ENCODE measurements around the gene SAFB2.
A peak's percentile ranks its signal among the peaks of the same experiment; 100 is the strongest.
"Not testable (repeated sequence)": the region's sequence is repeated elsewhere in the genome, so short reads cannot be mapped to it uniquely, and the experiment has no call there.

Gene SAFB2

GRCh38 chr19:5632657-5633056 is 10.1 kb upstream of the SAFB2 start:
- DNase-seq (ENCODE audit: low read depth in 2 of 2): no peak

- no peak for DNase-seq (ENCODE audit: low read depth in 2 of 2)
Observed at GRCh38 chr19:5632241-5632612, 9.7 kb upstream of the SAFB2 start.

DNA sequence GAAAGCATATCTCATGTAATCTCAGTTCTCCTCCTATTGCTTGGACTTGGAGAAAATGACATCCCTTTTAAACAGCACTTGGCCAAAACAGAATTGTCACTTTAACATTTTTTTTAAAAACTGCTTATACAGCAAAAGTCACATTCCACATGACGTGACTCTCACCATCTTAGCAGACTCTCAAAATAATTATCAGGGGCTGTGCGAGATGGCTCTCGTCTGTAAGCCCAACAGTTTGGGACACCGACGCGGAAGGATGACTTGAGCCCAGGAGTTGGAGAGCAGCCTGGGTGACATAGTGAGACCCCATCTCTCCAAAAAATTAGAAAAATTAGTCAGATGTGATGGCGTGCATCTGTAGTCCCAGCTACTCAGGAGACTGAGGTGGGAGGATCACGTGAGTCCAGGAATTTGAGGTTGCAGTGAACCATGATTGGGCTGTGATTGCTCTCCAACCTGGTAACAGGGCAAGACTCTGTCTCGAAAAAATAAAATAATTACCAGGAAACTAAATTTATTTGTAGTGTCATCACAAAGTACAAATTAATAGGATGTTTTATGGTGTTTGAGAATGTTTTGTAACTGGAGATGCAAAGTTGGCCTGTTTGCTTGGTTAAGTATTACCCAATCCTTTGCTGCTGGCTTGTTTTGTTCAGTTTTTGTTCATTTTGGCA is 9.1 kb upstream of the SAFB2 start:
- DNase-seq (ENCODE audit: low read depth in 2 of 2): no peak

DNA sequence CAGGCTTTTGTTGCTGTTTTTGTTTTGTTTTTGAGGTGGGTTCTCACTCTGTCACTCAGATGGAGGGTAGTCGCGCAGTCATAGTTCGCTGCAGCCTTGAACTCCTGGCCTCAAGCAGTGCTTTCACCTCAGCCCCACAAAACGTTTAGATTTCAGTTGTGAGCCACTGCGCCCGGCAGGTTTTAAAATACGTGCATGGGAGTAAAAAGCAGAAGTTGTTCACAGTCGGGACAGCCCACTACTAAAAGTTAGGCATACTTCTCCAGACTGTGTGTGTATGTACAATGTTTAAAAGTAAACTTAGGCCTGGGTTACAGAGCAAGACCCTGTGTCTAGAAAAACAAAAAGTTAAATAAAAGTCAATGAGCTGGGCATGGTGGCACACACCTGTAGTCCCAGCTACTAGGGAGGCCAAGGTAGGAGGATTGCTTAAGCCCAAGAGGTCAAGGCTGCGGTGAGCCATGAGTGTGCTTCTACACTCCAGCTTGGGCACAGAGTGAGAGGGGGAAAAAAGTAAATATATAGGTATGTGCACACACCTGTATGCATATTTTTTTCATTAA is 6.4 kb upstream of the SAFB2 start:
- DNase-seq (ENCODE audit: low read depth in 2 of 2): no peak

- DNase-seq (ENCODE audit: low read depth in 2 of 2): no peak
Observed at GRCh38 chr19:5628461-5628860, 5.9 kb upstream of the SAFB2 start.

- peak in 1 of 2 experiments; percentile 5 for DNase-seq (ENCODE audit: low read depth in 2 of 2)
Observed at GRCh38 chr19:5627395-5627904, 4.9 kb upstream of the SAFB2 start.

DNA sequence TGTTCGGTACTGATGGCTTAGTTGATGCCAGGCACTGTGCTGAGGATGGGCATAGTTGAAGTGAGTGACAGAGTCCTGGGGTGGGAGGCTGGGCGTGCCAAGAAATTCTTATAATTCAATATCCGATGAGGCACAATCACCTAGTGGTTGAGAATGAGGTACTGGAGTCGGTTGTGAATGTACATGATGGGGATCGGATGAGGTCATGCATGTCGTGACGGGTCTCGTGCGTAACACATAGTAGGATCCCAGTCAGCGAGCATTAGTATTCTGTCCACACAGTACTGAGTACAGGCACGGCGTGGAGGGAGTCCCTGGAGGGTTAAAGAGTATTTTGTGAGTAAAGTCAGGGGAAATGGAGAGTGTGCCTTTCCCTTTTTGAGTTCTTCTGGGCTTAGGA is 3.1 kb upstream of the SAFB2 start:
- DNase-seq (ENCODE audit: low read depth in 2 of 2): no peak

DNA sequence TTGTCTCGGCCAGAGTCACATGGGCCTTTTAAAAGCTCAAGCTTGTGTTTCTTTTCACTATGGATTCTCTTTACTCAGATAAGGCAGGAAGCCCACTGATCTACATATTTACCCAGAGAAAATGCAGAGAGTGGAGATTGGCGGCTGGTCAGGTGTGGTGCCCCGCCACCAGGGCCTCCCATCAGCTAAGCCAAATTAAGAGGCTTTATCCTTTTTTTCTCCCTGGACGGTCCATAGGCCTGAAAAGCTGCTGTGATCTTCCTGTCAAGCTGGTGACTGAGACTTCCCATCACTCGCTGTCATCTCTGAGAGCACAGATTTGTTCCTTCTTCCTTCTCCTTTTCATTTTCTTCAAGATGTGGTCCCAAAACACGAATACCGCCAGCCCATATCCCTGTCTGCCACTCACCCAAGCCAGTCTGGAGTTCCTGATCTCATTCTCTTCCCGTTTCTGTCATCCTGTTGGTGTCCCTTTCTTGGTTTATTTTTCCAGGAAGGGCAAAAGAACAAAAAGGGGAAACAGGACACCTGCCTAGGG is 2.2 kb upstream of the SAFB2 start:
- no peak for DNase-seq (ENCODE audit: low read depth in 2 of 2)

GRCh38 chr19:5624018-5624663 is 1.6 kb upstream of the SAFB2 start:
- DNase-seq (ENCODE audit: low read depth in 2 of 2): no peak

GRCh38 chr19:5623397-5624017 is 931 bp upstream of the SAFB2 start:
- no peak for DNase-seq (ENCODE audit: low read depth in 2 of 2)

DNA sequence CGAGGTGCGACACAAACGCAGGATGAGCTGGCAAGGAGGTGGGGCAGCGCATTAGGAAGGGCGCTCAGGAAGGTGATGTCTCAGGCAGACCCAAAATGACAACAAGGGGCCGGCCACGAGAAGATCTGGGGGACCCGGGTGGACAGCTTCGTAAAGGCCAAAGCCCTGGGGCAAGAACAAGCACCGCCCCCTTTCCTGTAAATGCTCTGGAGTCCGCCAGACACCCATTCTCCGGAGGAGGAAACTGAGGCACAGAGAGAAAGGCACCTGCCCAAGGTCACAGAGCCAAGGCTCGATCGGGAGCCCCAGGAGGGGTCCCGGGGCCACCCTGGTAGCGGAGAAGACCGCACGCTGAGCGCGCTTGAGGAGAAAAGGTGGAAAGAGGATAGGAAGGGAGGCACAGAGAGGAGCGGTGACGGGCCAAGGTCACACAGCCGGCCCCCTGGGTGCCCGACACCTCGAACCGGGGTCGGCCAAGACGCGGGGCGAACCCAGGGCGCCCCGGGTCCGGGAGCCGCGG is 571 bp downstream of the SAFB2 start:
- no peak for DNase-seq (ENCODE audit: low read depth in 2 of 2)

- no peak for DNase-seq (ENCODE audit: low read depth in 2 of 2)
Observed at GRCh38 chr19:5621311-5621944, 1.1 kb downstream of the SAFB2 start.

- DNase-seq (ENCODE audit: low read depth in 2 of 2): no peak
Observed at GRCh38 chr19:5619946-5620345, 2.6 kb downstream of the SAFB2 start.

GRCh38 chr19:5618591-5618990 is 4.0 kb downstream of the SAFB2 start:
- DNase-seq (ENCODE audit: low read depth in 2 of 2): no peak

DNA sequence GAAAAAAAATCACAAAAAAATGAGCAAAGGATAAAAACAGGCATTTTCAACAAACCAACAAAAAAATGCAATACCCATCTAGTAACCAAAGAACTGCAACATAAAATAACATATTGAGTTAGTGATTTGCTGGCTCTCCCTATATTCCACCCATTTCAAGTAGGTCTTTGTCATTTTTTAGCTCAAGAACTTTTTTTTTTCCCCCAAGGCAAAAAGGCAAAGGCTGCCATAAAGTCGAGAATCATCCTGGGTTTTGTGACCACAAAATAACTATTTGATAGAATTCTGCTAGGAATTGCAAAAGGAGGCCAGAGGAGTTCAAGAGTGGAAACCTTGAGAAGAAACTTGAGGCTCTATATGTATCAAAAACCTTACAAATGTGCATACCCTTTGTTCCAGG is 5.5 kb downstream of the SAFB2 start:
- DNase-seq (ENCODE audit: low read depth in 2 of 2): no peak

- DNase-seq (ENCODE audit: low read depth in 2 of 2): no peak
Observed at GRCh38 chr19:5615756-5616327, 6.7 kb downstream of the SAFB2 start.

GRCh38 chr19:5612891-5613865 is 9.4 kb downstream of the SAFB2 start:
- DNase-seq (ENCODE audit: low read depth in 2 of 2): no peak

DNA sequence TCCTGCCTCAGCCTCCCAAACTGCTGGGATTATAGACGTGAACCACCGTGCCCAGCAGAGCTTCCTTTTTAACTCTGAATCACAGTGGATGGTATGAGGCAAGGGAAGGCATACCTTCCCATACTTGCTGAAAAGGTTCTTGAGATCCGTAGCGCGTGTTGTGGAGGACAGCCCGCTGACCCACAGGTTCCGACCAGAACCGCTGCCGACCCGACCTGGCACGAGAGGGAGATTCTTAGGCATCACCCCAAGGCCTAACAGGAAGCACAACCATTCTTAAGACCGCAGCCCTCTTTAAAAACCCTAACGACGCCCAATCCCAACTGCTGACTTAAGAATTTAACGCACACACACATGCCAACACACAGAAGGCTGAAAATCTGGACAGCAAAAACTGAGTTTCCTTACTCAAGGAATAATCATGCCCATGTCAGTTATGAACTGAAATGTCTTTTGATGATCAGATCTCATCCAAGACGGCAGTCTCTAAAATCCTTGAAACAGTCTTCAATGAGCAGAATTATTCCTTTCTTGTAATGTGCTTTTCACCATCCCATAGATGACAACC is 12.6 kb downstream of the SAFB2 start:
- no peak for DNase-seq (ENCODE audit: low read depth in 2 of 2)

DNA sequence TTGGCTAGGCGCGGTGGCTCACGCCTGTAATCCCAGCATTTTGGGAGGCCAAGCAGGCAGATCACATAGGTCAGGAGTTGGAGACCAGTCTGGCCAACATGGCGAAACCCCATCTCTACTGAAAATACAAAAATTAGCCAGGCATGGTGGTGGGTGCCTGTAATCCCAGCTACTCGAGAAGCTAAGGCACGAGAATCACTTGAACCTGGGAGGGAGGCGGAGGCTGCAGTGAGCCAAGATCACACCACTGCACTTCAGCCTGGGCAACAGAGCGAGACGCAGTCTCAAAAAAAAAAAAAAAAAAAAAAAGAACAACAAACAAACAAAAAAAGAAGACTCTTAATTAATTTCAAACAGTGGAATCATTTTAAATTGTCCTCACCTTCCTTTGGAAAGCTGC is 13.8 kb downstream of the SAFB2 start:
- DNase-seq (ENCODE audit: low read depth in 2 of 2): not testable (repeated sequence)

DNA sequence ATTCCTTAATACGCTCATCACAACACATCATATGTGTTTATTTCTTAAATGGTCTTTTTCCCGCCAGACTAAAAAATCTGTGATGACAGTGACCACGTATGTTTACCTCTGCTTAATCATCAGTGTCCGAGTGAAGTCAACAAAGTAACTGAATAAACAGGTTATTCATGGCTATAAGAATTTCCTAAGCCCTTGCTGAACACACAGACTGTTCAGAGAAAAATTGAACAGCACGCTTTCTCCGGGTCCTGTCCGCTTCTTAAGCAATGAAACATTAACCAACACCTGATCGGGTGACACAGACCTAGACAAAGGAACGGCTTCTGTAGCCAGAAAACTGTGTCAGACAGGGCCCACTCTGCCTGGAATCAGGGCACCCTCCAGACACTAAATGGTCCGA is 14.3 kb downstream of the SAFB2 start:
- no peak for DNase-seq (ENCODE audit: low read depth in 2 of 2)

All from fibroblast of skin of left biceps (primary cell).